GM04504 (cell line): ENCODE measurements around the gene OSTN.

ENCODE experiments used
- DNase-seq: peaks from one replicate; pipeline ENCODE4 v3.0.0-alpha.2; 2012; ENCODE audit warnings: low read depth

Gene OSTN

GRCh38 chr3:191314109-191314728 lies 115.2 kb downstream of the OSTN start:
- DNase-seq = no peak
